BLaER1 treated with 17β-estradiol and CSF1 and Interleukin-3, amounts not matched to agents 10 nM and 100 nM (cell line): ENCODE measurements around the gene ADORA1.

Source experiments
- H3K27ac ChIP-seq, 11 experiments: shearing (Covaris generic); formaldehyde crosslinking; 2 replicates each; pipeline ENCODE4 v1.8.1; 2022
- H3K27me3 ChIP-seq, 11 experiments: shearing (Covaris generic); formaldehyde crosslinking; 2 replicates each; pipeline ENCODE4 v1.8.1; 2022
- H3K36me3 ChIP-seq, 11 experiments: shearing (Covaris generic); formaldehyde crosslinking; 2 replicates each; pipeline ENCODE4 v1.8.1; 2022
- H3K4me1 ChIP-seq, 10 experiments: shearing (Covaris generic); formaldehyde crosslinking; 2 replicates each; pipeline ENCODE4 v1.8.1; 2022
- H3K4me2 ChIP-seq, 11 experiments: shearing (Covaris generic); formaldehyde crosslinking; 2 replicates each; pipeline ENCODE4 v1.8.1; 2022
- H3K4me3 ChIP-seq, 10 experiments: shearing (Covaris generic); formaldehyde crosslinking; 2 replicates each; pipeline ENCODE4 v1.8.1; 2022
- H3K9ac ChIP-seq, 11 experiments: shearing (Covaris generic); formaldehyde crosslinking; 2 replicates each; pipeline ENCODE4 v1.8.1; 2022
- H3K9me3 ChIP-seq, 11 experiments: shearing (Covaris generic); formaldehyde crosslinking; replicated peaks in 1 of 11; 2 replicates each; pipeline ENCODE4 v1.8.1; 2022
- H4K20me1 ChIP-seq, 11 experiments: shearing (Covaris generic); formaldehyde crosslinking; 2 replicates each; pipeline ENCODE4 v1.8.1; 2022
- Cebpa-rat ChIP-seq, 11 experiments: shearing (Covaris generic); IDR thresholded peaks; 2 replicates each; pipeline ENCODE4 v1.8.1; 2022

ADORA1 gene

DNA sequence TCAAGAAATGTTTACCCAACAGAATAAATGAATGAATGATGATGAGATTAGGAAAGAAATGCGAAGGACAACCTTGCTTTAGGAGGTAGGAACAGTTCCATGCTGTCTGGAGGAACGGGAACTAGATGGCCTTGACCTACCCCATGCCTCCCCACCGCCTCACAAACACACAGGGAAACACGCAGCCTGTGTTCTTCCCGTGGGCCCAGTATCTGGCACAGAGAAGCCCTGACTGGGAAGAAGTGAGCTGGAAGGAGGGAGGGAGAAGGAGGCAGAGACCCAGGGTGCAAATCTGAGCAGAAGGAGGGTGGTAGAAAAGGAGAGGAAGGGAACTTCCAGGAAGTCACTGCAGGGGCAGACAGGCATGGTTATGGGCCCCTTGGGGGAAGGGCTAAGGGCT lies 3.5 kb upstream of the ADORA1 start:
- Histone ChIP-seq H3K4me3 (no peak overlapping the region; a peak in 1 of 20 replicates), H3K27ac (no peak overlapping the region), H3K36me3 (no peaks in the 10 kb centered on the region), H3K9me3 (no peaks in the 10 kb centered on the region), H4K20me1 (peaks cover 0 to 48% (median 0%) of the 10 kb centered on the region in 11 experiments; a peak in 2 of 22 replicates), H3K27me3 (peaks cover 27 to 74% (median 31%) of the 10 kb centered on the region in 11 experiments), H3K4me1 (peaks cover 73 to 83% (median 78%) of the 10 kb centered on the region in 10 experiments), H3K4me2 (peak overlapping the region; percentile 69 to 83 (median 75); a peak in 20 of 22 replicates), H3K9ac (peak overlapping the region in 2 of 11 experiments; percentile 18 to 45; a peak in 2 of 22 replicates)
- TF ChIP-seq Cebpa-rat (IDR thresholded peaks at IDR 0.05), result no peak

DNA sequence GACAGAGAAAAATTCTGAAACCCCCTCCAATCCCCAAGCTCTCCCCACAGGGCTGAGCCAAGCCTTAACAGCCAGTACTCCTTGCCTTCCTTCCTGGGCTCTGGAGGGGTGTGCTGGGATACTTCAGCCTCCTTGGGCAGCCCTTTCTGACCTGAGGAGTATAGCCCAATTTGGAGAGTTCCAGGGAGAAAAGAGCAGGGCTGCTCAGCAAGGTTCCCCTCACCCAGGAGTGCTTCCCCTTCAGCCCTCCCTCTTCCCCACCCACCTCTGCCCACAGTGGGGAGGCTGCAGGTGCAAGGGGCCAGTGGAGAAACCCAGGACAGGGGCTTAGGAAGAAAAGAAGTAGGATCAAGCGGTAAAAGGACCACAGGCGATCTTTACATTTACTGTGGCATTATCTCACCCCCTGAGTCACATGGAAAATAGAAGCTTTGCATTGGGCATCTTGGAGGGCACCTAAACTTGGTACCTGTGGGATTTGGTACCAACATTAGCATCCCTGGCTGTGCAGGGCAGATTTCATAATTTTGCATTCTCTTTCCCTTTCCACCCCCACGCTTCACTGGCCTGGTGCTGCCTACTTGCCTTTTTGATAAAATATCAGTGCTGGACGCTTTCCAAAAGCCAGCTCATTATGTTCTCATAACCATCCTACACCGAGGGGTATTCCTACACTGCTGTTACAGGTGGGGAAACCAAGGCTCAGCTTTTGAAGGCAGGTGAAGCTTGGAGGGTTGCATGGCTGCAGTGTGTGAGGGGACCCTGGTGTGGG lies 2.8 kb upstream of the ADORA1 start:
- Histone ChIP-seq H3K4me1 (peaks cover 80 to 91% (median 85%) of the 10 kb centered on the region in 10 experiments), H3K4me3 (no peak overlapping the region), H3K27me3 (peaks cover 31 to 68% (median 38%) of the 10 kb centered on the region in 11 experiments), H3K27ac (no peak overlapping the region), H3K4me2 (peak overlapping the region; percentile 69 to 83 (median 75)), H3K9ac (peak overlapping the region in 2 of 11 experiments; percentile 18 to 45; a peak in 2 of 22 replicates), H3K36me3 (no peaks in the 10 kb centered on the region), H3K9me3 (no peaks in the 10 kb centered on the region), H4K20me1 (peaks cover 0 to 53% (median 0%) of the 10 kb centered on the region in 11 experiments; a peak in 3 of 22 replicates)
- no peak for TF ChIP-seq Cebpa-rat (IDR thresholded peaks at IDR 0.05)

DNA sequence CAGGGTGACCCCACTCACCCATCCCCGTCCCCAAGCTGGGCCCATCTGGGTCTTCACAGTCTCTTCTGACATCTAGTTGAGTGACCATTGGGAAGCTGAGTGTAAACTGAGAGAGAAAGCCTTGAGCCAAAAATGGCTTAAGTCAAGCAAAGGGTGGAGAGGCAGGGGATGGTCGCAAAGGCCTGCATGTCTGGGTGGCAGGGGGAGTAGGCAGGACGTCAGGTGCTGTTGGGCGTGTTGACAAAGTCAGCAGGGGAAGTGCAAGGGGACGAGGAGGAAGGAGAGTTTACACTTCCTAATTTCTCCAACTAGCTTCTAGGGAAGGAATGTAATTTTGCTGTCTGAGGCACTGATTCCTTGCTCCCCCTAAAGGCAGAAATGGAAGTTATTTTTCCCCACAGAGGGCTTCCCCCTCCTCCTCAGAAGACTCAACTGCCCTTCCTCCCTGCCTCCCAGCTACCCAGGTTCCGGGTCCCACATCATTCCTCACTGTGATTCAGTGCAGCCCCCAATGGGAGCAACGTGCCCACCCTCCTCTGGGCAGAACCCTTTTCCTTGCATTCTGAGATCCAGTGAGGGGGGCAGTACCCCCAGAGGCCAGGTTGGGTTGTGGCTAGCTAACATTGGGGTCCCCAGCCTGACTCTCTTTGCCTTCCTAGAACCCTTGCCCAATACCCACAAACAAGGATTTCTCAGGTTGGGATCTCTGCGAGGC lies 1.2 kb upstream of the ADORA1 start:
- no peak for TF ChIP-seq Cebpa-rat (IDR thresholded peaks at IDR 0.05)
- Histone ChIP-seq H3K9ac (no peak overlapping the region), H3K4me1 (peaks cover 80 to 91% (median 88%) of the 10 kb centered on the region in 10 experiments), H3K27me3 (peaks cover 31 to 61% (median 40%) of the 10 kb centered on the region in 11 experiments), H3K4me3 (peak overlapping the region in 1 of 10 experiments; percentile 49; a peak in 1 of 20 replicates), H3K9me3 (no peaks in the 10 kb centered on the region), H4K20me1 (peaks cover 0 to 45% (median 0%) of the 10 kb centered on the region in 11 experiments; a peak in 3 of 22 replicates), H3K27ac (no peak overlapping the region), H3K4me2 (peak overlapping the region; percentile 69 to 83 (median 75)), H3K36me3 (no peaks in the 10 kb centered on the region)

DNA sequence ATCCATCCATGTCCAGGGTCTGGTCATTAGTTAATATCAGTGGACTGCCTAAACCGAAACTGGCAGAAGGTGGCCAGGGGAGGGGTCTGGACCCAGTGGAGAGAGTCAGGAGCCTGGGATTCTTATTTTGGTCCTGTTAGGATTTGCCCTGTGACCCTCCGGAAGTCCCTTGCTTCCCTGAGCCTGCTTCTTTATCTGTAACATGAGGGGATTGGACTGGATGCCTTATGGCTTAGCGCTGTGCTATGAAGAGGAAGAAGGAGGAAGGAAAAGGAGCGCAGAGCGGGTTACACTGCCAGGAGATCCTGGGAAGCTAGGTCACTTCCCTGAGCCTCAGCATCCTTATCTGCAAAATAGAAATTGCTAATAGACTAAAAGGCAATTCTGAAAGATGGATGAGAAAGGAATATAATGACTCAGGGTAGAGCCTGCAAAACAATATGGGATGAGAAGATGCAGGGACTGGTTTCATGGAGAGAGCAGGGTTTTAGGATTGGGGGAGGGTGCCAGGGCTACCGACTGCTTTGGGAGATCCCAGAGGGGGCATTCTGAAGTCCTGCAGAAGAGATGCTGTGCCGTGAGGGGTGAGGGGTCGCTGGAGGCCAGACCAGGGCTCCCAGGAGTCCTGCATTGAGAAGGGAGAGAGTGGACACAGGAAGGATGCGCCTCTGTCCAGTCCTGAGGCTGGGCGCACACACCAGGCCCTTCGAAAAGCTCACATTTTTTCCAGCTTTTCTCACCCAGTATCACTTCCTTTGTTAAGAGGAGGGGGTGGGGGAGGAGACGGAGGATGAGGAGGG lies 460 bp upstream of the ADORA1 start:
- Histone ChIP-seq H3K9me3 (no peaks in the 10 kb centered on the region), H3K27me3 (peaks cover 31 to 67% (median 40%) of the 10 kb centered on the region in 11 experiments), H3K4me2 (peak overlapping the region; percentile 69 to 83 (median 75)), H3K36me3 (no peaks in the 10 kb centered on the region), H3K4me1 (peaks cover 72 to 91% (median 88%) of the 10 kb centered on the region in 10 experiments), H3K4me3 (peak overlapping the region in 7 of 10 experiments; percentile 8 to 49 (median 24); a peak in 4 of 20 replicates), H3K9ac (peak overlapping the region in 1 of 11 experiments; percentile 20; a peak in 1 of 22 replicates), H3K27ac (no peak overlapping the region), H4K20me1 (peaks cover 0 to 38% (median 0%) of the 10 kb centered on the region in 11 experiments; a peak in 3 of 22 replicates)
- TF ChIP-seq Cebpa-rat (IDR thresholded peaks at IDR 0.05), result no peak

DNA sequence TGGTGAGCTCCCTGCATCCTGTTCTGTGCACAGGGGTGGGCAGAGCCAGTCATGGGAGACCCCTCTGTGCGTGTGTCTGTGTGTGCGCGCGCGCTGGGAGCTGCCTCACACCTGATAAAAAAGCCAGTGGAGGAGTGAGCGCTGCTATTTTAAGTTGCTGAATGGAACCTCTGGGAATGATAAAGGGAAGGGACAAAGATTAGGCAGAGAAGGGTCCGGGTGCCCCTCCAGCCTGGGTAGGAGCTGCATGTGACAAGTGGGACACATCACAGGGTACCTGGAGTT lies 847 bp downstream of the ADORA1 start:
- H3K4me3 ChIP-seq, result peak overlapping the region in 3 of 10 experiments; percentile 14 to 28 (median 23); a peak in 2 of 20 replicates
- H3K27me3 ChIP-seq, result peaks cover 31 to 56% (median 40%) of the 10 kb centered on the region in 11 experiments
- no peaks in the 10 kb centered on the region for H3K9me3 ChIP-seq
- H3K4me1 ChIP-seq, result peaks cover 71 to 95% (median 92%) of the 10 kb centered on the region in 10 experiments
- no peaks in the 10 kb centered on the region for H3K36me3 ChIP-seq
- H3K4me2 ChIP-seq, result peak overlapping the region in 10 of 11 experiments; percentile 69 to 78 (median 75); a peak in 21 of 22 replicates
- H4K20me1 ChIP-seq, result peaks cover 0 to 29% (median 0%) of the 10 kb centered on the region in 11 experiments; a peak in 2 of 22 replicates
- no peak overlapping the region for H3K27ac ChIP-seq
- no peak for TF ChIP-seq Cebpa-rat (IDR thresholded peaks at IDR 0.05)
- no peak overlapping the region for H3K9ac ChIP-seq

DNA sequence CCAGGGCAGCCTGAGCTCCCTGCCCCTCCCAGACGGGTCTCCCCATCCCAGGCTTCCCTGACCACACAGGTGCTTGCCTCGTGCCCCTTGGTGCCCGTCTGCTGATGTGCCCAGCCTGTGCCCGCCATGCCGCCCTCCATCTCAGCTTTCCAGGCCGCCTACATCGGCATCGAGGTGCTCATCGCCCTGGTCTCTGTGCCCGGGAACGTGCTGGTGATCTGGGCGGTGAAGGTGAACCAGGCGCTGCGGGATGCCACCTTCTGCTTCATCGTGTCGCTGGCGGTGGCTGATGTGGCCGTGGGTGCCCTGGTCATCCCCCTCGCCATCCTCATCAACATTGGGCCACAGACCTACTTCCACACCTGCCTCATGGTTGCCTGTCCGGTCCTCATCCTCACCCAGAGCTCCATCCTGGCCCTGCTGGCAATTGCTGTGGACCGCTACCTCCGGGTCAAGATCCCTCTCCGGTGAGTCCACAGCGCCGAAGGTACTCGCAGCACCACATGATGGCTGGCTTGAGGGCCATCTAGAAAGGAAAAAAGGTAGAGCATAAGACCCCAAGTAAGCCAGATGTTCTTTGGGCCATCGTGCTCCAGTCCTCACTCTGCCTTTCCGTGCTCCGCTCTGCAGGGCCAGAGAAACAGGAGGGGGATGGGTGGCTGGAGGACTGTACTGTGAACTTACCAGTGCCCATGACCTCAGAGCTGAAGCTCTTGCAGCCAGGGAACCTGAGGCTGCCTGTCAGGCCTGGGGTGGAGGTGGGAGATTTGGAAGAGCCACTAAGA lies 1.4 kb downstream of the ADORA1 start:
- Histone ChIP-seq H3K9me3 (no peaks in the 10 kb centered on the region), H3K36me3 (no peaks in the 10 kb centered on the region), H3K4me1 (peaks cover 76 to 95% (median 92%) of the 10 kb centered on the region in 10 experiments), H3K27me3 (peaks cover 31 to 51% (median 38%) of the 10 kb centered on the region in 11 experiments), H3K27ac (no peak overlapping the region), H3K9ac (no peak overlapping the region), H3K4me2 (peak overlapping the region; percentile 48 to 78 (median 75); a peak in 17 of 22 replicates), H3K4me3 (no peak overlapping the region), H4K20me1 (peaks cover 0 to 34% (median 0%) of the 10 kb centered on the region in 11 experiments; a peak in 2 of 22 replicates)
- no peak for TF ChIP-seq Cebpa-rat (IDR thresholded peaks at IDR 0.05)

DNA sequence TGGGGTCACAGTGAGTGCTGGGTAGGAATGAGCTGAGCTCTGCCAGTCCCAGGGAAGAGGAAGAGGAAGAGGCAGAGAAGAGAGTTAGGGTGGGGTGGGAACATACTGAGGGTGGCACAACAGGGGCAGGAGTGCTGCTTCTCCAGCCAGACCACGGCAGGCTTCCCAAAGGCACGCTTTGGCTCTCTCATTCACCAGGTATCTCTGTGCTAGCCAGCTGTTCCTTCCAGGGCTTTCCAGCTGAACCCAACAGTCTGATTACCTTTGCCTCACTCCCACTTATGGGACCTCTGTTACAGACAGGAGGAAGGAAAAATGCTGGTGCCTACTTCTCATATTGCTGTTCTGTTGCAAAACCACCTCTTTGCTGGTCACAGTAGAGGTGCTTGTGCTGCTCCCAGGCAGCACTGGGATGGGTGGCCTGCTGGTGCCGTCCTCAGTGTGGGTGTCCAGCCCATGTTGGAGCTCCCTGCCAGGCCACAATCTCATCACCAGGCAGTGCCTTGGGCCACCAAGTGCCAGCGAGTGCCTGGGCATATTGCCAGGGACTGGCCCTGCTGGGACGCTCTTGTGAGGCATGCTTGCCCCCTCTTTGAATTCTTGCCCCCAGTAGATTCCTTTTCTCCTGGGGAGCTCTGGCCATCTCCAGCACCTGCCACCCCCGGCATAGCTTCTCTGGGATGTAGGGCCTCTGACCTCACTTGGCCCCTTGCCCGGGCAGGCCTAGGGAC lies 2.1 kb downstream of the ADORA1 start:
- H3K9ac ChIP-seq, result no peak overlapping the region
- TF ChIP-seq Cebpa-rat (IDR thresholded peaks at IDR 0.05), result no peak
- H4K20me1 ChIP-seq, result peaks cover 0 to 39% (median 0%) of the 10 kb centered on the region in 11 experiments; a peak in 2 of 22 replicates
- H3K27me3 ChIP-seq, result peaks cover 31 to 43% (median 36%) of the 10 kb centered on the region in 11 experiments
- no peaks in the 10 kb centered on the region for H3K36me3 ChIP-seq
- no peak overlapping the region for H3K27ac ChIP-seq
- no peaks in the 10 kb centered on the region for H3K9me3 ChIP-seq
- no peak overlapping the region for H3K4me3 ChIP-seq
- H3K4me1 ChIP-seq, result peaks cover 76 to 95% (median 92%) of the 10 kb centered on the region in 10 experiments
- H3K4me2 ChIP-seq, result peak overlapping the region; percentile 23 to 78 (median 53)
